ENCODE data around the gene MTHFSD.
"Not testable (repeated sequence)": the region's sequence is repeated elsewhere in the genome, so short reads cannot be mapped to it uniquely, and the experiment has no call there.

- not testable (repeated sequence) for TF ChIP-seq EZH2 (optimal IDR thresholded peaks at IDR 0.05; ENCODE audit: low read depth, low read length); CTCF (IDR thresholded peaks at IDR 0.05; ENCODE audit: low read length)
Measured at GRCh38 chr16:86587955-86588354, 32.9 kb upstream of the MTHFSD start.

Measured in MM.1S (cell line).